Suprapubic skin (tissue), 3 donors: Measurements from ENCODE around the gene PTBP2.

ENCODE experiments used
- CTCF ChIP-seq, 2 donors: fragments of 200-600 bp in 1 of 2; fragments of 450-650 bp in 1 of 2; sonication (generic) in 1 of 2; IDR thresholded peaks; one replicate each; pipeline ENCODE4 v1.5.1; 2016 to 2019; ENCODE audit warnings: antibody characterized with exemption in 2 of 2, mild to moderate bottlenecking in 1 of 2, moderate library complexity in 1 of 2
- EP300 ChIP-seq: sonication (generic); formaldehyde crosslinking; IDR thresholded peaks from one replicate; pipeline ENCODE4 v1.6.1; 2017; ENCODE audit warnings: antibody characterized with exemption
- POLR2A ChIP-seq, 2 donors: fragments of 450-650 bp; IDR thresholded peaks; one replicate each; pipeline ENCODE4 v1.6.1; 2017; ENCODE audit warnings: antibody characterized with exemption in 2 of 2, mild to moderate bottlenecking in 2 of 2, moderate library complexity in 2 of 2

- no peak for TF ChIP-seq CTCF (IDR thresholded peaks at IDR 0.05)
- no peak for TF ChIP-seq EP300
- no peak for TF ChIP-seq POLR2A (IDR thresholded peaks at IDR 0.05)
Observed at GRCh38 chr1:96698342-96698983, 23.1 kb upstream of the PTBP2 start.
